ENCODE measurements around the gene SESN3. TPM values are rescaled to one million over a fixed set of nuclear protein-coding genes. Genes with fewer than 3 reads are reported as not detected.
"Not testable (repeated sequence)": the region's sequence is repeated elsewhere in the genome, so short reads cannot be mapped to it uniquely, and the experiment has no call there.

The SESN3 gene
- total RNA-seq, 1 donor from 2014 or later, result 84.8 TPM

GRCh38 chr11:95143106-95143681 lies 87.8 kb downstream of the SESN3 start:
- DNase-seq (ENCODE audit: extremely low spot score, unreplicated experiment), result no peak
- no peak overlapping the region for H3K4me3 Mint-ChIP-seq (ENCODE audit: unreplicated experiment)

GRCh38 chr11:95142431-95142830 lies 88.6 kb downstream of the SESN3 start:
- Mint-ChIP-seq H3K36me3 (ENCODE audit: unreplicated experiment) (peaks cover 3% of the 10 kb centered on the region), H3K4me1 (ENCODE audit: unreplicated experiment) (peaks cover 15% of the 10 kb centered on the region)
- no peak for DNase-seq (ENCODE audit: extremely low spot score, unreplicated experiment)

More at GRCh38 chr11:95143106-95143681, 87.8 kb downstream of the SESN3 start:
- H3K4me1 Mint-ChIP-seq (ENCODE audit: unreplicated experiment), result peaks cover 22% of the 10 kb centered on the region
- no peaks in the 10 kb centered on the region for H3K27me3 Mint-ChIP-seq (ENCODE audit: unreplicated experiment)
- peaks cover 7% of the 10 kb centered on the region for H3K9me3 Mint-ChIP-seq (ENCODE audit: unreplicated experiment)
- H3K27ac Mint-ChIP-seq (ENCODE audit: unreplicated experiment), result no peak overlapping the region
- TF ChIP-seq CTCF (IDR thresholded peaks at IDR 0.05), result no peak
- H3K36me3 Mint-ChIP-seq (ENCODE audit: unreplicated experiment), result peaks cover 3% of the 10 kb centered on the region

GRCh38 chr11:95140397-95141033 lies 90.5 kb downstream of the SESN3 start:
- Mint-ChIP-seq H3K4me3 (ENCODE audit: unreplicated experiment) (no peak overlapping the region), H3K27ac (ENCODE audit: unreplicated experiment) (no peak overlapping the region), H3K9me3 (ENCODE audit: unreplicated experiment) (peaks cover 7% of the 10 kb centered on the region), H3K36me3 (ENCODE audit: unreplicated experiment) (peaks cover 6% of the 10 kb centered on the region), H3K27me3 (ENCODE audit: unreplicated experiment) (no peaks in the 10 kb centered on the region), H3K4me1 (ENCODE audit: unreplicated experiment) (peaks cover 3% of the 10 kb centered on the region)
- TF ChIP-seq CTCF (IDR thresholded peaks at IDR 0.05), result no peak
- no peak for DNase-seq (ENCODE audit: extremely low spot score, unreplicated experiment)

More at GRCh38 chr11:95142431-95142830, 88.6 kb downstream of the SESN3 start:
- no peak for TF ChIP-seq CTCF (IDR thresholded peaks at IDR 0.05)
- H3K27ac Mint-ChIP-seq (ENCODE audit: unreplicated experiment), result no peak overlapping the region
- peaks cover 7% of the 10 kb centered on the region for H3K9me3 Mint-ChIP-seq (ENCODE audit: unreplicated experiment)
- no peak overlapping the region for H3K4me3 Mint-ChIP-seq (ENCODE audit: unreplicated experiment)
- no peaks in the 10 kb centered on the region for H3K27me3 Mint-ChIP-seq (ENCODE audit: unreplicated experiment)

GRCh38 chr11:95138448-95138847 lies 92.6 kb downstream of the SESN3 start:
- H3K4me1 Mint-ChIP-seq (ENCODE audit: unreplicated experiment), result peaks cover 6% of the 10 kb centered on the region
- H3K4me3 Mint-ChIP-seq (ENCODE audit: unreplicated experiment), result no peak overlapping the region
- H3K9me3 Mint-ChIP-seq (ENCODE audit: unreplicated experiment), result peaks cover 4% of the 10 kb centered on the region
- no peaks in the 10 kb centered on the region for H3K27me3 Mint-ChIP-seq (ENCODE audit: unreplicated experiment)
- peaks cover 5% of the 10 kb centered on the region for H3K36me3 Mint-ChIP-seq (ENCODE audit: unreplicated experiment)
- no peak overlapping the region for H3K27ac Mint-ChIP-seq (ENCODE audit: unreplicated experiment)
- TF ChIP-seq CTCF (IDR thresholded peaks at IDR 0.05), result peak; percentile 19
- no peak for DNase-seq (ENCODE audit: extremely low spot score, unreplicated experiment)

GRCh38 chr11:95137299-95137698 lies 93.7 kb downstream of the SESN3 start:
- TF ChIP-seq CTCF (IDR thresholded peaks at IDR 0.05), result no peak
- no peaks in the 10 kb centered on the region for H3K27me3 Mint-ChIP-seq (ENCODE audit: unreplicated experiment)
- H3K4me1 Mint-ChIP-seq (ENCODE audit: unreplicated experiment), result peaks cover 18% of the 10 kb centered on the region

GRCh38 chr11:95136747-95137146 lies 94.3 kb downstream of the SESN3 start:
- peaks cover 15% of the 10 kb centered on the region for H3K36me3 Mint-ChIP-seq (ENCODE audit: unreplicated experiment)
- H3K4me1 Mint-ChIP-seq (ENCODE audit: unreplicated experiment), result peaks cover 20% of the 10 kb centered on the region

More at GRCh38 chr11:95137299-95137698, 93.7 kb downstream of the SESN3 start:
- no peak for DNase-seq (ENCODE audit: extremely low spot score, unreplicated experiment)
- Mint-ChIP-seq H3K27ac (ENCODE audit: unreplicated experiment) (no peak overlapping the region), H3K4me3 (ENCODE audit: unreplicated experiment) (no peak overlapping the region), H3K9me3 (ENCODE audit: unreplicated experiment) (no peaks in the 10 kb centered on the region), H3K36me3 (ENCODE audit: unreplicated experiment) (peaks cover 10% of the 10 kb centered on the region)

More at GRCh38 chr11:95136747-95137146, 94.3 kb downstream of the SESN3 start:
- H3K27me3 Mint-ChIP-seq (ENCODE audit: unreplicated experiment); H3K4me3 Mint-ChIP-seq (ENCODE audit: unreplicated experiment); H3K9me3 Mint-ChIP-seq (ENCODE audit: unreplicated experiment); DNase-seq (ENCODE audit: extremely low spot score, unreplicated experiment); H3K27ac Mint-ChIP-seq (ENCODE audit: unreplicated experiment): not testable (repeated sequence)

Measured in osteocyte (in vitro differentiated cells).